ENCODE results near the gene CDT1. TPM values are rescaled to one million over a fixed set of nuclear protein-coding genes. Genes with fewer than 3 reads are reported as not detected.
"Not testable (repeated sequence)": the region's sequence is repeated elsewhere in the genome, so short reads cannot be mapped to it uniquely, and the experiment has no call there.

CDT1 gene
- polyA plus RNA-seq, 10 donors: 2.9 to 18.6 (median 8.1) TPM

- no peak for DNase-seq
These were observed 36.0 kb upstream of the CDT1 start for GRCh38 chr16:88767546-88768070.

GRCh38 chr16:88768071-88768783 is 35.4 kb upstream of the CDT1 start:
- DNase-seq: peak in 2 of 3 donors; percentile 58 to 72

GRCh38 chr16:88769617-88770460 is 33.8 kb upstream of the CDT1 start:
- DNase-seq: no peak

GRCh38 chr16:88770461-88771293 is 32.9 kb upstream of the CDT1 start:
- DNase-seq: peak in 2 of 3 donors; percentile 67 to 71

GRCh38 chr16:88771294-88771772 is 32.3 kb upstream of the CDT1 start:
- DNase-seq: no peak

- DNase-seq: not testable (repeated sequence)
These were observed 31.8 kb upstream of the CDT1 start for GRCh38 chr16:88771781-88772180.

- peak; percentile 64 to 89 (median 84) for DNase-seq
These were observed 30.4 kb upstream of the CDT1 start for GRCh38 chr16:88772871-88773811.

- peak in 1 of 3 donors; percentile 61 for DNase-seq
These were observed 29.7 kb upstream of the CDT1 start for GRCh38 chr16:88773812-88774291.

GRCh38 chr16:88774544-88775393 is 28.8 kb upstream of the CDT1 start:
- no peak for DNase-seq

GRCh38 chr16:88775825-88776224 is 27.8 kb upstream of the CDT1 start:
- no peak for DNase-seq

GRCh38 chr16:88777471-88778270 is 25.9 kb upstream of the CDT1 start:
- DNase-seq: no peak

- DNase-seq: no peak
These were observed 25.4 kb upstream of the CDT1 start for GRCh38 chr16:88778271-88778525.

- no peak for DNase-seq
These were observed 25.0 kb upstream of the CDT1 start for GRCh38 chr16:88778541-88779065.

GRCh38 chr16:88779406-88780141 is 24.0 kb upstream of the CDT1 start:
- DNase-seq: peak in 1 of 3 donors; percentile 48

- no peak for DNase-seq
These were observed 23.2 kb upstream of the CDT1 start for GRCh38 chr16:88780142-88781062.
